Smooth muscle cell of the brain vasculature (primary cell): ENCODE measurements around the gene ZNF835.

Experiments used
- DNase-seq: peaks from one replicate; pipeline ENCODE4 v3.0.0-alpha.2; 2012; ENCODE audit warnings: low read depth, low spot score

The ZNF835 gene

GRCh38 chr19:56663931-56664500 is 7.5 kb downstream of the ZNF835 start:
- DNase-seq: no peak

GRCh38 chr19:56661248-56661647 is 10.3 kb downstream of the ZNF835 start:
- DNase-seq: no peak

- DNase-seq: no peak
These were observed 11.0 kb downstream of the ZNF835 start for GRCh38 chr19:56660381-56661107.

GRCh38 chr19:56654151-56654550 is 17.4 kb downstream of the ZNF835 start:
- DNase-seq: no peak

- DNase-seq: no peak
These were observed 28.0 kb downstream of the ZNF835 start for GRCh38 chr19:56643460-56643955.

- DNase-seq: no peak
These were observed 28.7 kb downstream of the ZNF835 start, which contains the start of gene SMIM17 for GRCh38 chr19:56642711-56643459. Gene SMIM17, plus strand, starts transcription at chr19:56643159. Its CDS starts 2,509 bp downstream, at chr19:56645668.

- no peak for DNase-seq
These were observed 32.3 kb downstream of the ZNF835 start for GRCh38 chr19:56639217-56639616.

GRCh38 chr19:56637976-56638555 is 33.5 kb downstream of the ZNF835 start:
- DNase-seq: peak; percentile 18

GRCh38 chr19:56633021-56633420 is 38.5 kb downstream of the ZNF835 start:
- no peak for DNase-seq

GRCh38 chr19:56625708-56626107 is 45.8 kb downstream of the ZNF835 start:
- DNase-seq: no peak

- no peak for DNase-seq
These were observed 48.6 kb downstream of the ZNF835 start for GRCh38 chr19:56623006-56623405.

- no peak for DNase-seq
These were observed 49.2 kb downstream of the ZNF835 start for GRCh38 chr19:56622374-56622773.

GRCh38 chr19:56619121-56619520 is 52.4 kb downstream of the ZNF835 start:
- no peak for DNase-seq

- no peak for DNase-seq
These were observed 54.0 kb downstream of the ZNF835 start for GRCh38 chr19:56617531-56617930.

GRCh38 chr19:56613639-56614038 is 57.9 kb downstream of the ZNF835 start:
- no peak for DNase-seq

- no peak for DNase-seq
These were observed 58.8 kb downstream of the ZNF835 start for GRCh38 chr19:56612737-56613136.
